WI38 (cell line): ENCODE data around the gene ITGB6.

ENCODE experiments used
- H3K4me3 ChIP-seq: 2 replicates; pipeline ENCODE4 v1.5.1; 2011; ENCODE audit warnings: low read depth, mild to moderate bottlenecking, control low read depth, low read length
- TF ChIP-seq, protein P1 (sequence below): IDR thresholded peaks from 2 replicates; pipeline ENCODE4 v1.5.1; 2012; ENCODE audit warnings: low read depth, mild to moderate bottlenecking, control low read depth, low read length

ITGB6 gene

DNA sequence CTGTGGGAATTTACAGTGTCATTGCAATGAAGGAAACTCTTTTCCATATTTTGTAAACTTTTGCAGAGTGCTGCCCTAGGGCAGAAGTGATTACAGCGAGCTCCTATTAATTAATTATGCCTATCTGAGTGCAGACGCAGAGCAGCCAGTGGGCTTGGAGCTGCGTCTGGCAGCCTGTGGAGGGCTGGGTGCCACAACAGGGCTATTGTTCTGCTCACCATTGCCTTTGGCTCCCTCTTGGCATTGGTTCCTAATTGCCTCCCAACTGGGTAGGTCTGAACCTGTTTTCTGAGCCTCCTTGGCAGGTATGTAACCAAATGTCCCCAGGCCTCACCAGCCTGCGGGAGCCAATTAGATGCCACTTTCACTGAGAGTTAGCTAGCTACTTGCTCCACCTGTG is 25.6 kb upstream of the ITGB6 start:
- no peak overlapping the region for H3K4me3 ChIP-seq
- TF ChIP-seq, protein P1, sequence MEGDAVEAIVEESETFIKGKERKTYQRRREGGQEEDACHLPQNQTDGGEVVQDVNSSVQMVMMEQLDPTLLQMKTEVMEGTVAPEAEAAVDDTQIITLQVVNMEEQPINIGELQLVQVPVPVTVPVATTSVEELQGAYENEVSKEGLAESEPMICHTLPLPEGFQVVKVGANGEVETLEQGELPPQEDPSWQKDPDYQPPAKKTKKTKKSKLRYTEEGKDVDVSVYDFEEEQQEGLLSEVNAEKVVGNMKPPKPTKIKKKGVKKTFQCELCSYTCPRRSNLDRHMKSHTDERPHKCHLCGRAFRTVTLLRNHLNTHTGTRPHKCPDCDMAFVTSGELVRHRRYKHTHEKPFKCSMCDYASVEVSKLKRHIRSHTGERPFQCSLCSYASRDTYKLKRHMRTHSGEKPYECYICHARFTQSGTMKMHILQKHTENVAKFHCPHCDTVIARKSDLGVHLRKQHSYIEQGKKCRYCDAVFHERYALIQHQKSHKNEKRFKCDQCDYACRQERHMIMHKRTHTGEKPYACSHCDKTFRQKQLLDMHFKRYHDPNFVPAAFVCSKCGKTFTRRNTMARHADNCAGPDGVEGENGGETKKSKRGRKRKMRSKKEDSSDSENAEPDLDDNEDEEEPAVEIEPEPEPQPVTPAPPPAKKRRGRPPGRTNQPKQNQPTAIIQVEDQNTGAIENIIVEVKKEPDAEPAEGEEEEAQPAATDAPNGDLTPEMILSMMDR, result no peak

DNA sequence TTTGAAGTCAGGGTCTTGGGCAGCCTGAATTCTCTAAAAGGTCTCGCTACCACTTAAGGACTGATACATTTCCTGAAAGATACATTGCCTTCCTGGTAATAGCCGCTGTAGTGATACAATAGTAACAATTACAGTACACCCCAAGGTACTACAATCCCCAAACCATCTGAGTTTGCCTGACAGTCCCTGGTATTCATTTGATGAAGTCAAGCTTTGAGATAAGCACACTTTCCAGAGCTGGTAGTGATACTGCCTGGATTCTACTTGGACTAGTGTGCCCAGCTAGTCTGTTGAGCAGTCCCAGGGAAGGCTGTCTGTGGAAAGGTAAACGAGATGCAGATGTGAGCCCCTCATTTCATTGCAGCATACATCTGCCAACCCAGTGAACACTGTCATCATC is 24.4 kb upstream of the ITGB6 start:
- TF ChIP-seq, protein P1, result no peak

DNA sequence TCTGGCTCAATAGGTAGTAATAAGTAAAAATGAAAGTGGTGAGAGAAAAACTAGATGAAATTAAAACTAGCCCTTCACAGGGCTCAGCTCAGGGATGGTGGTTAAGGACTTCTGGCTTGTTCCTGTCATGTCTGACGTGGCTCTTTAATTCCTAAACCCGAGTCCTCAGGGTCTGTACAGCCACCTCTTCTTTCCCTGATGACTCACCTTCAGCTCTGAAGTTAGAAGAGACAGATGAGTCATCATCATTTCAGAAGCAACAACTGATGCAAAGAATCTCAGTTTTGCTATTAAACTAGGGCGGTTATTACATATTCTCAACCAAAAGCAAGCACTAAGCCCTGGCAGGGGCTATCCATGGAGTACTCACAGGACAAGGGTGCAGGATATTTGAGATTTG is 24.0 kb upstream of the ITGB6 start:
- 0 out of 2 replicates have a peak overlapping the region, but pooled peaks have one; percentile 15 for H3K4me3 ChIP-seq
- TF ChIP-seq, protein P1, result no peak

More for the DNA sequence above, 24.4 kb upstream of the ITGB6 start:
- H3K4me3 ChIP-seq, result 0 out of 2 replicates have a peak overlapping the region, but pooled peaks have one; percentile 15

DNA sequence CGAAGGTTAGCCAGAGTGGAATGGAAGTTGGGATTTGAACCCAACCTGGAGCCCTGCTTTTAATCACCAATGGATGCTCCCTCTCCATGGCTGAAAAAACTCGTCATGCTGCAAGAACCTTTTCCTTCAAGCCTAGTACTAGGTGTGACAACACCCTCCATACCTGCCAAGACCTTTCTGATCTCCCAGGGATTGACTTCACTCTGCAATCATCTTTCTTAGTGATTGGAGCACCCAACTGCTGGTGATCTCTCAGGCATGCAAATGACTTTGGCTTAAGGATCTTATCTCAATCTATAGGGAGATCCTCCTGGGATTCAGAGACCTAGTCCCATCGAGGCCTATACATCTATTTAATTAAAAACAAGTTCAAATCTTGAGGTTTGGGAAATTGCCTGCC is 23.5 kb upstream of the ITGB6 start:
- TF ChIP-seq, protein P1, result no peak
- no peak overlapping the region for H3K4me3 ChIP-seq

DNA sequence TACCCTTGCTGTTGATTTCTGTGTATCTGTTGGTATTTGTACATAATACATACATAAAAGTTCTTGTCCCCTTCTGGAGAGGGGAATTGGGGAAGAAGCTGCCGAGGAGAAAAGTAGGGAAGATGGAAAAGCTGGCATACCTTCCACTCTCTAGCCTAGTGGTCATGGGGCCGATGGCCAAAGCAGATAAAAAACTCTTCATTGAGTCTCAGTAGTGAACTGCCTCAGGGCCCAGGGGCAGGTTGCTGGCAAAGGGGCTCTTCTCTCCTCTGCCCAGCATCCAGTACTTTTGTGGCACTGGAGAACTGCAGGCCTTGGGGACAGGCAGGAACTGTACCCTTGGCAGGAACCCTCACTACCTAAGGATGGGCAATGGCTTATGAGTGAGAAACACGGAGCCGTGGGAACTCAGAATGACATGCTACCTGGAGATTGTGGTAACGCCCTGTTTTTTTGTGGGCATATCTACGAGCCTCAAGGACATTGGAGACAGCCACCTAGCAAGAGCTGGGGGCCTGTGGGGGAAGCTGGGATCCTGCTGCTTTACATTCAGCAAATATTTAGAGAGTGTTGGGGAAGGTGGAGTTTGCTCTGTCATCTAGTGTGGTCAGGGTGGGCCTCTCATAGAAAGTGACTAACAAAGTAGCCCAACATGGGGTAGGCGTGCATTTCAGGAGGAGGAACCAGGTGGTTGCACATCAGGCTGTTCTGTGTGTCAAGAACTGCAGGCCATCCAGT is 22.6 kb upstream of the ITGB6 start:
- TF ChIP-seq, protein P1, result no peak

DNA sequence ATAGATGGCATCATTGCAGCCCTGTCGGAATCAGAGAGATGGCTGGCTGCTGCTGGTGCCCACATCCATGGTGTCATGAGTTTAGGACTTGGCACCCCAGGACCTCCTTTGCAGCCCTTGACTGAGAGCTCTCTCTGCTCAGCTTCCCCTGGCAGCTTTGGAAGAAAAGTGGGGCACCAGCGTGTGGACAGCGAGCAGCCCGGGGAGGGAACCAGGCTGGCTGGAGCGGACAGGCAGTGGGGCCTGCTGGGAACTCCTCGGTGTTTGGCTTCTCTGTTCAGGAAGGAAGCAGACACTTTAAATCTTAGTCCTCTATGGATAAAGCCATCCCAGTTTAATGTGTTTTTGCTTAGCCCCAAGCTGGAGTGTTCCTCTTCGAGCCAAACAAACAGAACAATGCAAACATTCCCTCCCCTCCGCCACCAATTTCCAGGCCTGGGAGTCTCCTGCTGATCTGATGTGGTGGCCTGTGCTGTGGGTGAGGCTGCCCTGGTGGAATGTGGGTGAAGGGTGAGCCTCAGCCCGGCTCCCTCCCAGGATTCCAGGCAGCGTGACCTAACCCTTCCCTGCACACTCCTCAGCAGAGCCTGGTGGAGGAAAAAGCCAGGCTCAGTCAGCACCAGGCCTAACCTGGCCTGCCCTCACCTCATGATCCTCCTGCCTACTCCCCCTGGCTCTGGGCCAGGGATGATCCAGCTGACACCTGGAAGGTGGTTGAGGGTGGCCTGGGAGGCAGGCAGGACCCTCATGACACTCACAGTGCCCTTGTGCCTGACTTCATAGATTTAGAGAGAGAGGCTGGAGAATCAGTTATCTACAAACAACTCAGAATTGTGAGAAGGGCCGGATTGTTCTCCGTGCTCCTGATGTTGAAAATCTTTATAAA is 21.6 kb upstream of the ITGB6 start:
- no peak overlapping the region for H3K4me3 ChIP-seq
- TF ChIP-seq, protein P1, result no peak

More for the DNA sequence above, 22.6 kb upstream of the ITGB6 start:
- H3K4me3 ChIP-seq, result no peak overlapping the region
